HEK293 (cell line): Measurements from ENCODE around the gene ITPR2.
A peak's percentile ranks its signal among the peaks of the same experiment; 100 is the strongest.

Experiments used
- CTCF ChIA-PET: fragments of 350-600 bp; formaldehyde crosslinking; extraction: SDS; loops from one replicate; lab custom pipeline; 2021; ENCODE audit warnings: antibody characterized with exemption; lab: Yijun Ruan, JAX
- POLR2A ChIA-PET: fragments of 300-600 bp; formaldehyde crosslinking; extraction: SDS; loops from one replicate; lab custom pipeline; 2020; ENCODE audit warnings: antibody characterized with exemption, inconsistent platforms; lab: Yijun Ruan, JAX
- H3K27ac ChIP-seq: fragments of 200-500 bp; sonication (Bioruptor generic); 2 replicates; pipeline ENCODE4 v1.5.1; 2014; ENCODE audit warnings: low read depth, low read length, control low read depth, inconsistent platforms; ENCODE audit errors: extremely low read depth
- H3K36me3 ChIP-seq, 2 experiments: fragments of 200-500 bp in 1 of 2; sonication (Bioruptor generic) in 1 of 2; 1 replicate in 1 of 2; 2 replicates in 1 of 2; pipeline ENCODE4 v1.5.1; 2014 to 2017; ENCODE audit warnings: inconsistent platforms in 2 of 2, low read length in 2 of 2; ENCODE audit not compliant: control insufficient read depth in 2 of 2, insufficient read depth in 1 of 2
- H3K4me1 ChIP-seq: fragments of 200-500 bp; sonication (Bioruptor generic); 2 replicates; pipeline ENCODE4 v1.5.1; 2014; ENCODE audit warnings: mild to moderate bottlenecking, low read length, inconsistent platforms; ENCODE audit not compliant: control insufficient read depth, insufficient read depth
- H3K4me3 ChIP-seq: 2 replicates; pipeline ENCODE4 v1.5.1; 2011; ENCODE audit warnings: low read depth, mild to moderate bottlenecking, control low read depth, low read length, moderate library complexity
- H3K9me3 ChIP-seq: fragments of 200-500 bp; sonication (Bioruptor generic); 2 replicates; pipeline ENCODE4 v1.5.1; 2014; ENCODE audit warnings: low read depth, low read length, inconsistent platforms; ENCODE audit not compliant: control insufficient read depth, insufficient read depth
- GLI2 ChIP-seq: fragments of 450-650 bp; formaldehyde crosslinking; IDR thresholded peaks from 2 replicates; pipeline ENCODE4; 2017; ENCODE audit warnings: missing biosample characterization, missing genetic modification characterization, low read depth, borderline replicate concordance
- INSM2 ChIP-seq: fragments of 450-650 bp; formaldehyde crosslinking; IDR thresholded peaks from 2 replicates; pipeline ENCODE4 v1.5.1; 2016; ENCODE audit warnings: missing biosample characterization, missing genetic modification characterization
- REPIN1 ChIP-seq: fragments of 450-650 bp; formaldehyde crosslinking; IDR thresholded peaks from 2 replicates; pipeline ENCODE4 v1.5.1; 2017; ENCODE audit warnings: missing biosample characterization, missing genetic modification characterization, low read depth
- TRIM28 ChIP-seq: IDR thresholded peaks from 2 replicates; pipeline ENCODE4 v1.6.1; 2011; ENCODE audit warnings: low read length, control low read depth, borderline replicate concordance
- YY1 ChIP-seq: fragments of 450-650 bp; formaldehyde crosslinking; IDR thresholded peaks from 2 replicates; pipeline ENCODE4 v1.5.1; 2018; ENCODE audit warnings: missing biosample characterization, missing genetic modification characterization
- ZBTB48 ChIP-seq: fragments of 450-650 bp; formaldehyde crosslinking; IDR thresholded peaks from 2 replicates; pipeline ENCODE4 v1.5.1; 2016; ENCODE audit warnings: missing biosample characterization, missing genetic modification characterization
- ZFP3 ChIP-seq: fragments of 450-650 bp; formaldehyde crosslinking; IDR thresholded peaks from 2 replicates; pipeline ENCODE4 v1.5.1; 2016; ENCODE audit warnings: low read depth, missing biosample characterization, missing genetic modification characterization
- ZNF155 ChIP-seq: fragments of 450-650 bp; formaldehyde crosslinking; IDR thresholded peaks from 2 replicates; pipeline ENCODE4 v1.5.1; 2016; ENCODE audit warnings: missing biosample characterization, missing genetic modification characterization
- ZNF24 ChIP-seq: fragments of 450-650 bp; formaldehyde crosslinking; IDR thresholded peaks from 2 replicates; pipeline ENCODE4 v1.5.1; 2016; ENCODE audit warnings: missing biosample characterization, missing genetic modification characterization
- ZNF280D ChIP-seq: fragments of 450-650 bp; formaldehyde crosslinking; IDR thresholded peaks from 2 replicates; pipeline ENCODE4 v1.5.1; 2016; ENCODE audit warnings: missing biosample characterization, missing genetic modification characterization
- ZNF311 ChIP-seq: fragments of 450-650 bp; formaldehyde crosslinking; IDR thresholded peaks from 2 replicates; pipeline ENCODE4 v1.5.1; 2017; ENCODE audit warnings: missing biosample characterization, missing genetic modification characterization, borderline replicate concordance
- ZNF324 ChIP-seq: fragments of 450-650 bp; formaldehyde crosslinking; IDR thresholded peaks from 2 replicates; pipeline ENCODE4 v1.5.1; 2016; ENCODE audit warnings: missing biosample characterization, missing genetic modification characterization
- ZNF394 ChIP-seq: fragments of 450-650 bp; formaldehyde crosslinking; IDR thresholded peaks from 2 replicates; pipeline ENCODE4 v1.5.1; 2016; ENCODE audit warnings: missing biosample characterization, missing genetic modification characterization, mild to moderate bottlenecking, moderate library complexity, borderline replicate concordance
- ZNF558 ChIP-seq: fragments of 450-650 bp; formaldehyde crosslinking; IDR thresholded peaks from 2 replicates; pipeline ENCODE4 v1.5.1; 2016; ENCODE audit warnings: missing biosample characterization, missing genetic modification characterization
- ZNF561 ChIP-seq: fragments of 450-650 bp; IDR thresholded peaks from 2 replicates; pipeline ENCODE4 v1.5.1; 2018; ENCODE audit warnings: missing biosample characterization, missing genetic modification characterization, borderline replicate concordance
- ZNF585B ChIP-seq: fragments of 450-650 bp; formaldehyde crosslinking; IDR thresholded peaks from 2 replicates; pipeline ENCODE4 v1.5.1; 2016; ENCODE audit warnings: missing biosample characterization, missing genetic modification characterization
- ZNF660 ChIP-seq: fragments of 450-650 bp; IDR thresholded peaks from 2 replicates; pipeline ENCODE4 v1.5.1; 2018; ENCODE audit warnings: missing biosample characterization, mild to moderate bottlenecking, missing genetic modification characterization
- ZNF76 ChIP-seq: fragments of 450-650 bp; formaldehyde crosslinking; IDR thresholded peaks from 2 replicates; pipeline ENCODE4; 2016; ENCODE audit warnings: low read depth, missing biosample characterization, missing genetic modification characterization, borderline replicate concordance
- ZNF768 ChIP-seq: fragments of 450-650 bp; formaldehyde crosslinking; IDR thresholded peaks from 2 replicates; pipeline ENCODE4 v1.5.1; 2018; ENCODE audit warnings: missing biosample characterization, mild to moderate bottlenecking, missing genetic modification characterization
- ZNF843 ChIP-seq: fragments of 450-650 bp; formaldehyde crosslinking; IDR thresholded peaks from 2 replicates; pipeline ENCODE4 v1.5.1; 2016; ENCODE audit warnings: missing biosample characterization, missing genetic modification characterization
- TF ChIP-seq, protein P1 (sequence below): fragments of 450-650 bp; formaldehyde crosslinking; conservative IDR thresholded peaks from 2 replicates; pipeline ENCODE4 v1.5.1; 2016; ENCODE audit warnings: low read depth, missing biosample characterization, missing genetic modification characterization
- TF ChIP-seq, protein P2 (sequence below): fragments of 450-650 bp; formaldehyde crosslinking; IDR thresholded peaks from 2 replicates; pipeline ENCODE4; 2016; ENCODE audit warnings: missing biosample characterization, missing genetic modification characterization

ITPR2 gene

DNA sequence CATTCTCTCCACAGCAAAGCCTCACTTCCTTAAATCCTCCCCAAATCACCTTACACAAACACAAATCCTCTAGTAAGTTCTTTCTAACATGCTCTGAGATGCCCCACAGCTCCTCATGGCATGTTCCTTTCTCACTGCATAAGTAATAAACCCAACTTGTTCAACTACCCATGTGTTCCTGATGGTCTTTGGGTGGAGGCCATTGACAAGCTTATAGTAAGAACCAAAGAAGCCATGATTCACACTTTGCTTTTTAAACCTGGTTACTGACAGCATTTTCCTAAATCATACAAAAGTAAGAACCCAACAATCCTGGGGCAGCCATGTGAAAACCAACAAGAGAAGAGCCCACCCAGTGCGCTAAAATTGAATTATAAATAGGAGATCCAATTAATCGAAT, 138.6 kb downstream of the ITPR2 start:
- Histone ChIP-seq H3K27ac (no peak overlapping the region), H3K36me3 (no peaks in the 10 kb centered on the region), H3K9me3 (no peaks in the 10 kb centered on the region), H3K4me1 (no peaks in the 10 kb centered on the region; the same call in 1 of the 2 replicates), H3K4me3 (no peak overlapping the region)
- no peak for TF ChIP-seq ZNF311 (tag by site-specific recombination)
- TF ChIP-seq ZNF76 (tag by site-specific recombination): no peak
- no peak for TF ChIP-seq ZNF155 (tag by site-specific recombination)
- no peak for TF ChIP-seq REPIN1 (tag by site-specific recombination)
- TF ChIP-seq, protein P1, sequence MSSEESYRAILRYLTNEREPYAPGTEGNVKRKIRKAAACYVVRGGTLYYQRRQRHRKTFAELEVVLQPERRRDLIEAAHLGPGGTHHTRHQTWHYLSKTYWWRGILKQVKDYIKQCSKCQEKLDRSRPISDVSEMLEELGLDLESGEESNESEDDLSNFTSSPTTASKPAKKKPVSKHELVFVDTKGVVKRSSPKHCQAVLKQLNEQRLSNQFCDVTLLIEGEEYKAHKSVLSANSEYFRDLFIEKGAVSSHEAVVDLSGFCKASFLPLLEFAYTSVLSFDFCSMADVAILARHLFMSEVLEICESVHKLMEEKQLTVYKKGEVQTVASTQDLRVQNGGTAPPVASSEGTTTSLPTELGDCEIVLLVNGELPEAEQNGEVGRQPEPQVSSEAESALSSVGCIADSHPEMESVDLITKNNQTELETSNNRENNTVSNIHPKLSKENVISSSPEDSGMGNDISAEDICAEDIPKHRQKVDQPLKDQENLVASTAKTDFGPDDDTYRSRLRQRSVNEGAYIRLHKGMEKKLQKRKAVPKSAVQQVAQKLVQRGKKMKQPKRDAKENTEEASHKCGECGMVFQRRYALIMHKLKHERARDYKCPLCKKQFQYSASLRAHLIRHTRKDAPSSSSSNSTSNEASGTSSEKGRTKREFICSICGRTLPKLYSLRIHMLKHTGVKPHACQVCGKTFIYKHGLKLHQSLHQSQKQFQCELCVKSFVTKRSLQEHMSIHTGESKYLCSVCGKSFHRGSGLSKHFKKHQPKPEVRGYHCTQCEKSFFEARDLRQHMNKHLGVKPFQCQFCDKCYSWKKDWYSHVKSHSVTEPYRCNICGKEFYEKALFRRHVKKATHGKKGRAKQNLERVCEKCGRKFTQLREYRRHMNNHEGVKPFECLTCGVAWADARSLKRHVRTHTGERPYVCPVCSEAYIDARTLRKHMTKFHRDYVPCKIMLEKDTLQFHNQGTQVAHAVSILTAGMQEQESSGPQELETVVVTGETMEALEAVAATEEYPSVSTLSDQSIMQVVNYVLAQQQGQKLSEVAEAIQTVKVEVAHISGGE (tag by site-specific recombination): no peak
- ChIA-PET CTCF (interaction anchor here (1.5 kb wide), 1 partner anchor 9 kb away, joined by 5 read pairs; no protein-coding TSS in a partner anchor), POLR2A (no interaction called here)

GRCh38 chr12:26692407-26692806, 140.6 kb downstream of the ITPR2 start:
- Histone ChIP-seq H3K36me3 (no peaks in the 10 kb centered on the region), H3K27ac (no peak overlapping the region)

GRCh38 chr12:26691234-26691970, 141.6 kb downstream of the ITPR2 start:
- Histone ChIP-seq H3K9me3 (no peaks in the 10 kb centered on the region), H3K27ac (no peak overlapping the region), H3K4me1 (no peaks in the 10 kb centered on the region; the same call in 1 of the 2 replicates), H3K36me3 (no peaks in the 10 kb centered on the region), H3K4me3 (no peak overlapping the region)
- ChIA-PET POLR2A (no interaction called here), CTCF (interaction anchor here (0.5 to 2.0 kb wide), 3 partner anchors 10 to 295 kb away, joined by 3 to 11 read pairs (median 3); no protein-coding TSS in a partner anchor)
- TF ChIP-seq, protein P2, sequence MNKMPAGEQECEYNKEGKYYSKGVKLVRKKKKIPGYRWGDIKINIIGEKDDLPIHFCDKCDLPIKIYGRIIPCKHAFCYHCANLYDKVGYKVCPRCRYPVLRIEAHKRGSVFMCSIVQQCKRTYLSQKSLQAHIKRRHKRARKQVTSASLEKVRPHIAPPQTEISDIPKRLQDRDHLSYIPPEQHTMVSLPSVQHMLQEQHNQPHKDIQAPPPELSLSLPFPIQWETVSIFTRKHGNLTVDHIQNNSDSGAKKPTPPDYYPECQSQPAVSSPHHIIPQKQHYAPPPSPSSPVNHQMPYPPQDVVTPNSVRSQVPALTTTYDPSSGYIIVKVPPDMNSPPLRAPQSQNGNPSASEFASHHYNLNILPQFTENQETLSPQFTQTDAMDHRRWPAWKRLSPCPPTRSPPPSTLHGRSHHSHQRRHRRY (tag by site-specific recombination): no peak
- TF ChIP-seq ZNF280D (0 out of 2 replicates have a peak, but pooled peaks have one; percentile 41), ZNF843 (tag by site-specific recombination) (0 out of 2 replicates have a peak, but pooled peaks have one; percentile 28), ZBTB48 (peak; percentile 85; the same call in 1 of the 2 replicates), ZNF394 (tag by site-specific recombination) (peak; percentile 63; the same call in 1 of the 2 replicates), ZNF660 (peak; percentile 85), ZNF558 (tag by site-specific recombination) (peak; percentile 28; the same call in 1 of the 2 replicates), YY1 (no peak), ZNF561 (tag by site-specific recombination) (peak; percentile 45; the same call in 1 of the 2 replicates), ZNF324 (tag by site-specific recombination) (0 out of 2 replicates have a peak, but pooled peaks have one; percentile 64), INSM2 (tag by site-specific recombination) (peak; percentile 73), ZNF24 (tag by site-specific recombination) (peak; percentile 73), ZNF585B (no peak), TRIM28 (peak; percentile 11; the same call in 1 of the 2 replicates)

More at GRCh38 chr12:26692407-26692806, 140.6 kb downstream of the ITPR2 start:
- TF ChIP-seq ZNF768: no peak
- no peak for TF ChIP-seq GLI2 (tag by site-specific recombination)
- no peak for TF ChIP-seq ZFP3
- Histone ChIP-seq H3K9me3 (no peaks in the 10 kb centered on the region), H3K4me1 (no peaks in the 10 kb centered on the region; the same call in 1 of the 2 replicates), H3K4me3 (no peak overlapping the region)
- CTCF ChIA-PET: interaction anchor here (2.0 kb wide), 1 partner anchor 9 kb away, joined by 11 read pairs; no protein-coding TSS in a partner anchor
- POLR2A ChIA-PET: no interaction called here
